NCI-H1417 treated with DMSO at 0.1 percent for 48 hours (cell line): ENCODE data around the gene MUC5AC.
"Not testable (repeated sequence)": the region's sequence is repeated elsewhere in the genome, so short reads cannot be mapped to it uniquely, and the experiment has no call there.

Experiments used
- DNase-seq: peaks from one replicate; lab custom pipeline; 2025; lab: John Stamatoyannopoulos, UW

MUC5AC gene

DNA sequence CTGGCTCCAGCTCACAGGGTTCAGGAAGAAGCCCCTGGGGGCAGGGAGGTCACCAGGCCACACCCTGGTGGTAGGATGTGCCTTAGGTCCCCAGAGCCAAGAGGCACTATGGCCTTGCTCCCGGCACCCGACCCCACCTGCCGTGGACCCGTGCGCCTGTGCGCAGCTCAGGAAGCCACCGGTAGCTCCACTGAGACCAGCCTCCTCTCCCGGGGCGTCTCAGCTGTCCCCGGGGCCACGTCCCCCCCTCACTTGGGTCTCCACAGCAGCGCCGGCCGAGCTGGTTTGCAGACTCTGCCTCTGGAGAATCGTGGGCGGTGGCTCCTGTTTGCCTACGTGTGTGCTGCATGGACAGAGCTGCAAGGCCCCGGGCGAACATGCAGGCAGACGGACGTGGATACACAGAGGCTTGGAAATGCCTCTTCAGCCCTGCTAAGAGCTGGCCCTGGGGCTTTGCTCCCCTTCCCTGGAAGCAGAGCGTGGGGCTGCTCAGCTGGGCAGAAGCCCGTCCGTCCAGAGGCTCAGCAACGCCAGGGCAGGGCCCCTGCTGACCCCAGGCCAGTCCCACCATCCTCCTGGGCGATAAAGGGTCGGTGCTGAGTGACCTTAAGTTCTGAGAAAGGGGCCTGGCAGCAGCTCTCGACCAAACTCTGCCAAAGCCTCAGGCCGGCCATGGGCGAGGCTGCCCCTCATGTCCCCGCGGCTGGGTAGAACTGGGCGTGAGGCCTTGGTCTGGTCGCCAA is 49.8 kb downstream of the MUC5AC start:
- no peak for DNase-seq

DNA sequence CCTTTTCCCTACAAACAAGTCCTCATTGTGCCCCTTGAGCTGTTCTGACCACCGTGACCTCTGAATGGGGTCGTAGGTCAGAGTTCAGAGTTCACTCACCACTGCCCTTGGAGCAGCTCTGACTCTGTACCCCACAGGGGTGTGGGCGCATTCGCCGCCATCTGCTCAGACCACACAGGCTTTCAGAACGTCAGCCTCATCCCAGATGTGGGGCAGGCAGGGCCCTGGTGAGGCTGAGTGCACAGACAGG is 50.3 kb downstream of the MUC5AC start:
- no peak for DNase-seq

DNA sequence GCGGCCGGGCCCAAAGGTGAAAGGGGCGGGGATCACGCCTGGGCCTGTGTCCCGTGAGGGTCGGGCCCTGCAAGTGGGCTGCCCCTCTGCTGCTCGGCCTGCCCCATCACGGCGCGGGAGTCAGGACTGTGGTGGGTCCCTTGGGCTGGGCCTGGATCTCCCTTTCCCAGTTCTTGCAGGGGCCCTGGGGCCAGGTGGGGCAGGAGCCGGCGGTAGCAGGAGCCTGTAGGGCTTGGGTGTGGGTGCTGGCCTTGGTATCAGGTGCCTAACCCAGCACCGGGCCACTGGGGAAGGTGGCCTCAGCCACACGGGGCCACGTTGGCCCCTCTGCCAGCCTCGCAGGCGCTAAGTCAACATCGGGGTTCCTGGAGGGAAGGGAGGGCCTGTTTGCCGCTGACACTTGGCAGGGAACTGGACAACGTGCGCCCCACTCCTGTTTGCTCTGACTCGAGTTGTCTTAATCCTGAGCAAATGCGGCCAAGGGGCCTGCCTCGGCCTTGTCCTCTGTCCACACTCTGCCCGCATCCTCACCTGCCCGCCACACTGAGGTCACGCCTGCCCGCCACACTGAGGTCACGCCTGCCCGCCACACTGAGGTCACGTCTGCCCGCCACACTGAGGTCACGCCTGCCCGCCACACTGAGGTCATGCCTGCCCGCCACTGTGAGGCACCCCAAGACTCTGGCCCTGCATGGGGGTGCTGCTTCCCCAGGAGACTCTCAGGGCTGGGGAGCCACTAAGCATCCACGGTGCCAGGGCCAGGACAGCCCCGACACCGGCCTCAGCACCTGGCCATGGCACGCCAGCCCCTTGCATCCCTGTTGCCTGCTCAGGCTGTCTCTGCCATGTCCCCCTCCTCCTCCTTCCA is 50.9 kb downstream of the MUC5AC start:
- no peak for DNase-seq

DNA sequence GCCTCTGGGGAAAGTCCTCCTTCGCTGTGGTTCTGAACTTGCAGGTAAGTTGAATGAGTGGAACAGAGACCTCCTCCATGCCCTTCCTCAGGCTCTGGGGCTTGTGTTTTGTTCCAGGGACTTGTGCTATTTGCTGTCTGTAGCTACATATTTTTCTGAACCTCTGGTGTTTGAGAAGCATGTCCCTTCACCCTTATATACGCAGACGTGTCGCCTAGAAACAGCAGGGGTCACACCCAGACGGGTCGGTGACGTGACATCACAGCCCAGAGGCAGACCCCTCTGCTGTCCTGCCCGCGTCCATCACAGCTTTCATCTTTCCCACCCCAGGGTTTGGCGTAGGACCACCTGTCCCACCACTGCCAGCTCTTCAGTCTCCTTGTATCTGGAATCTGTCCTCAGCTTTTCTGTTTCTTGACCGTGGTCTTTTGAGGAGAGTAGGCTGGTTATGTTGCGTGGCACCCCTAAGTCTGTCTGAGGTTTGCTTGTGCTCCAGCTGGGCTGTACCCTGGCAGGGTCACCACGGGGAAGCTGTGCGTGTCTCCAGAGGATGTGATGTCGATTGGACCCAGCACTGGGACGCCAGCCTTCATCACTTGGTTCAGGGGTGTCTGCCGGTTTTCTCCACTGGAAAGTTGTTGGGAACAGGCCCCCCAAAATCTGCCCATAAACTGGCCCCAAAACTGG is 51.8 kb downstream of the MUC5AC start:
- no peak for DNase-seq

DNA sequence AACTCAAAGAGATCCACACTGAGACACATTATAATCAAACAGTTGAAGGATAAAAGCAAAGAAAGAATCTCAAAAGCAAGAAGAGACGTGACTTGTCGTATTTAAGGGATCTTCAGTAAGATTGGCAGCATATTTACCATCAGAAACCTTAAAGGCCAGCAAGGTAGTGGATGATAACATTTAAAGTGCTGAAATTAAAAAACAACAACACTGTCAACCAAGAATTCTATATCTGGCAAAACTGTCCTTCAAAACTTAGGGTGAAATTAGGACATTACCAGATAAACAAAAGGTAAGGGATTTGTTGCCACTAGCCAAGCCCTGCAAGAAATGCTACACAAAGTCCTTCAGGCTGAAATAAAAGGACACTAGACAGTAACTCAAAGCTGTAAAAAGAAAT is 54.1 kb downstream of the MUC5AC start:
- DNase-seq = no peak

DNA sequence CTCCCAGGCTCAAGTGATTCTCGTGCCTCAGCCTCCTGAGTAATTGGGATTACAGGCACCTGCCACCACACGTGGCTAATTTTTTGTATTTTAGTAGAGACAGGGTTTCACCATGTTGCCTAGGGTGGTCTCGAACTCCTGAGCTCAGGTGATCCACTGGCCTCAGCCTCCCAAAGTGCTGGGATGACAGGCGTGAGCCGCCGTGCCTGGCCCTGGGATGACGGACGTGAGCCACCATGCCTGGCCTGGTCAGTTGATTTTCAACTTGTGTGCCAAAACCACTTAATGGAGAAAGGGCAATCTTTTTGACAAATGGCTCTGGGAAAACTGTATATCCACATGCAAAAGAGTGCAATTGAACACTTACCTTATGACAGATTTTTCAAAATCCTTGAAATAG is 58.1 kb downstream of the MUC5AC start:
- DNase-seq = not testable (repeated sequence)

DNA sequence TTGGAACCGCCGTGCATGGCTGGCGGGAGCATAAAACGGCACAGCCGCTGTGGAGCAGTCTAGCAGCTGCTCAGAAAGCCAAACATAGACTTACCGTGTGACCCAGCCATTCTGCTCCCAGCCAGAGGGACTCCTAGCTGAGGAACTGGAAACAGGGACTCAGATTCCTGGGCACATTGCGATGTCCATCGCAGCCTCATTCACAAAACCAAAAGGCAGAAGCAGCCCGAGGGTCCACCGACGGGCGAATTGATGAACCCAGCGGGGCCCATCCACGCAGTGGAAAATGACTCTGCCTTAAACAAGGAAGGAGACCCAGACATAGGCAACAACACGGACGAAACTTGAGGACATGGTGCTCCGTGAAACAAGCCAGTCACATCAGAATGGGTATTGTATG is 59.4 kb downstream of the MUC5AC start:
- DNase-seq = no peak

DNA sequence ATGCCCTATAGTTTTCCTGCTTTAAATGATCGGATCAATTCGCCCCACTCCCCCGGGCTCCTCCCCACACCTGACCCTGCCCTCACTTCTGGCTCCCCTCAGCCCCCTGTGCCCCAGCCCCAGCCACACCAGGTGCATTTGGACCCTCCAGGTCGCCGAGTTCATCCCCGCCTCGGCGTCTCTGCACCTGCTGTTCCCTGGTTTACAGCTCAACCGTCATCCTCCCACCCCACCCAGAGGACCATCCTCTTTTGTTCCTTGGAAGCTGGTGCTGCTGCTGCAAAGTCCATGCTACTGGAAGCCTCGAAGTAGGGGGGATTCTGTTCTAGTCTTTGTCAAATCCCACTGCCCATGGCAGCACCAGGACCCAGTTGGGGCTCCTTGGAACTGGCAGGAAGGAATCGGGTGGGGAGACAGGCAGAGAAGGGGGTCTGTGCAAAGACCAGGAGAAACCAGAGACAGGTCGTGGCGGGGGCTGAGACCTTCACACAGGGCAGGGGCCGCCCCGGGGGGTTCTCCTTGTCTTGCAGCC is 60.6 kb downstream of the MUC5AC start:
- no peak for DNase-seq

DNA sequence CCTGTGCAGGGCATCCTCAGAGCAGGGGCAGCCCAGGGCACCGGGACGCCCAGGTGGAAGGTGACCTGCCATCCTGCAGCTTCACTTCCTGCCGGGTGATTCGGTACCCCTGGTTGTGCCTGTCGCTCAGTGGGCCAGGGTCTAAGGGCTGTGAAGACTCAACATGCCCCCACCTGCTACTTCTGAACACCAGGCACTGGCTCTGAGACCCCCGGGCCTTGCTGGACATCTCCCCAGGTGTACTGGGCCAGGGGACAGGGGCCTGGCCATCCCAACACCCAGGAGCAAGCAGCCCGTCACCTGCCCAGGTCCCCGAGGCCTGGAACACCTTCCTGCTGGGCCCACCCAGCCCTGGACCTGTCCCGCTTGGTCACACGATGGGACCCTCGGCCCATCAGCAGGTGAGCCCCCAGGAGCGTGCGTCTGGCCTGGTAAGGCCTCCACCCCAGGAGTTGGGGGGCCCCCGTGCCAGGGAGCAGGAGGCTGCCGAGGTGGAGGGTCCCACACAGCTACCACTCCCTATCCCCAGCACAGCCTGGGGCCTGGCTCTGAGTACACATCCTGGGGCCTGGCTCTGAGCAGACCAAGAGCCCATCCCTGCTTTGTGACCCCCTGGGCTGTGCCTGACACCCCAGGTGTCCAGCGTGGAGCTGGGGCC is 61.2 kb downstream of the MUC5AC start:
- DNase-seq = no peak

DNA sequence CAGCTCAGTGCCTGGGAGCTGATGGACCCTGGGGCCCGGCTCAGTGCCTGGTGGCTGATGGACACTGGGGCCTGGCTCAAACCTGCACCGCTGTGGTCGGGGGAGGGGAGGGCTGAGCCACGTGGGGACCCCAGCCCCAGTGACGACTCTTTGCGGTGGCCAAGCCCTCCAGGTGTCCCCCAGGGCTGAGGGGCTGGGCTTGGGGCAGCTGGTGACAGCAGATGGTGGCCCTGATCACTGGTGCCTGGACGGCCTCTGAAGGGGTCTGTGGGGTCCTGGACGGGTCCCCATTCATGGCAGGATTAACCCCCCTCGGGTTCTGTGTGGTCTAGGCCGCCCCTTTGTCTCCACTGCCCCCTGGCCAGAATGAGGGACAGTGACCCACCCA is 61.7 kb downstream of the MUC5AC start:
- DNase-seq = no peak

DNA sequence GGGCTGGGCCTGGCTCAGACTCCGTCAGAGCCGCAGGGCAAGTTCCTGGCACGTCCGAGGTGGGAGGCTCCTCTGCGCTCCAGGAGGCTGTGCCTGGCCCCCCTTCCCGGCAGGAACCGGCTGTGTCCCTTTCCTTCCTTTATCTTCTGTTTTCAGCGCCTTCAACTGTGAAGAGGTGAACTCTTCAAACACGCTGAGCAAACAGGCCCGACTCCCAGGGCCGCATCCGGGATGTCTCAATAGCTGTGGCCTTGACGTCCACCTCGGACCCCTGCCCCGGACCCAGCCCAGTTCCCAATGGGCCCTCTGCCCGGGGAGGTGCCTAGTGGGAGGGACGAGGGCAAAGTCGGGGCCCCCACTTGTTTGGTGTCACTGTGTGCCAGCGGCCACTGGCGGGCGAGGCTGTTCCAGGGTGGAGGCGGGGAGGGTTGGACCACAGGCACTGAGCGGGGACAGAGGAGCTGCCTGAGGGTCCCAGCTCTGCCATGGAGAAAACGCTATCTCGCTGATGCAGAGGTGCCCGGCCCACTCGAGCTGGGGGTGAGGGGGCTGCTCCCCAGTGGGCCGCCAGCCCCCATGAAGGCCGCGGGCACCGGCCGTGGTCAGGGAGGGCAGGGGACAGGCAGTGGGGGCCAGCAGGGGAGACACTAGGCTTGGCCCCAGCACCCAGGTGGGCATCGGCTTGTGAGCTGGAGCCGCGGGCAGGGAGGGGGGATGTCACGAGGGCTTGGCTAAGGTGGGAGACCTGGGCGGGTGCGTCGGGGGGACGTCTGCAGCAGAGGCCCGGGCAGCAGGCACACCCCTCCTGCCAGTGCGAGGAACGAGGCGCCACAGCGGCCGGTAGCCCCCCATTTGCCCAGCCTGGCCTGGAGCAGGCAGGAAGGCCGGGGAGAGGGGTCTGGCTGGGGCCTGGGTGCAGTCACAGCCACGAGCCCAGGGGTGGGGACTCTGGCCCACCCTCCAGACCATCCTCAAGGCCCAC is 62.4 kb downstream of the MUC5AC start:
- DNase-seq = no peak

DNA sequence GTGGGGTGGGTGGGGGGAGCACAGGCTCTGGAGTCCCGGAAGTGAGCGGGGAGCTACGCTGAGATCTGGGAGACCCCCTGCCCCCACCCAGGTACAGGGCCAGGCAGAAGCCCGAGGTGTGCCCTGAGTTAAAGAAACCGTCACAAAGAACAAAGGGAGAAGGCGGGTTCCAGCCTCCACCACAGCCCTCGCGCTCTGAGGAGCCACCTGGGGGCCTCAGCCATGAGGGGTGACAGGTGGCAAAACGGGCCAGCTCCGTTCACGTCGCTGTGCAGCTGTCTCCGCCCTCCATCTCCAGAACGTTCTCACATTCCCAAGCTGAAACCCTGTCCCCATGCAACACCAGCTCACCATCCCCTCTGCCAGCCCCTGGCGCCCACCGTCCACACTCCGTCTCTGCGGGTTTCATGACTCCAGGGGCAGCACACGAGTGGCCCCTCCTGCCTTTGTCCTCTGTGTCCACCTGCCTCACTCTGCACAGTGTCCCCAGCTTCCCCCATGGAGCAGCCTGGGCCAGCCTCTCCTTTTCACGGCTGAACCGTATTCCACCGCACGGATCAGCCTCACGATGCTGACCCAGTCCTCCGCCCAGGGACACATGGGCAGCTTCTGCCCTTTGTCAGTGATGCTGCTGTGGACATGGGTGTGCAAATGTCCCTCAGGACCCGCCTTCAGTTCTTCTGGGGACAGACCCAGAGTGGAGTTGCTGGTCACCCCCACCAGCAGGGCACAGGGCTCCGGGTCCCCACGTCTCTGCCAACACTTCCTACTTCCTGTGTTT is 63.4 kb downstream of the MUC5AC start:
- no peak for DNase-seq

DNA sequence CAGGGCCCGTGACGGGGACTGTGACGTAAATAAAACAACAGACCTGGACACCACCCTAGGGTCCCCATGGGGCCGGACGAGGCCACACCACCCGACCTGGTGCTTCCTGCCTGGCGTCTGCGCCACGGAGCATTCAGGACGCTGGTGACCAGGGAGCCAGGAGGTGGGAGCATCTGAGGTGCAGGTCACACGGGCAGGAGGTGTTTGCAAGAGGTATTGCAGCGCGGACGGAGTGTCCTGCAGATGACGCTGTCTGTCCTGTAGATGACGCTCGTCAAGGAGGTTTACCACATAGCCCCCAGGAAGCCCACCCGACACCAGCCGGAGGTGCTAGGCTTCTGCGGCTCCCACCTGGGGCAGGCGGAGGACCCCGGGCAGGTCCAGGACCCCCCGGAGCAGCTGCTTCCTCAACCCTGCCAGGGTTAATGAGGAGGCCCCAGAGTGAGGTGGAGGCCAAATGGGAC is 64.1 kb downstream of the MUC5AC start:
- no peak for DNase-seq

DNA sequence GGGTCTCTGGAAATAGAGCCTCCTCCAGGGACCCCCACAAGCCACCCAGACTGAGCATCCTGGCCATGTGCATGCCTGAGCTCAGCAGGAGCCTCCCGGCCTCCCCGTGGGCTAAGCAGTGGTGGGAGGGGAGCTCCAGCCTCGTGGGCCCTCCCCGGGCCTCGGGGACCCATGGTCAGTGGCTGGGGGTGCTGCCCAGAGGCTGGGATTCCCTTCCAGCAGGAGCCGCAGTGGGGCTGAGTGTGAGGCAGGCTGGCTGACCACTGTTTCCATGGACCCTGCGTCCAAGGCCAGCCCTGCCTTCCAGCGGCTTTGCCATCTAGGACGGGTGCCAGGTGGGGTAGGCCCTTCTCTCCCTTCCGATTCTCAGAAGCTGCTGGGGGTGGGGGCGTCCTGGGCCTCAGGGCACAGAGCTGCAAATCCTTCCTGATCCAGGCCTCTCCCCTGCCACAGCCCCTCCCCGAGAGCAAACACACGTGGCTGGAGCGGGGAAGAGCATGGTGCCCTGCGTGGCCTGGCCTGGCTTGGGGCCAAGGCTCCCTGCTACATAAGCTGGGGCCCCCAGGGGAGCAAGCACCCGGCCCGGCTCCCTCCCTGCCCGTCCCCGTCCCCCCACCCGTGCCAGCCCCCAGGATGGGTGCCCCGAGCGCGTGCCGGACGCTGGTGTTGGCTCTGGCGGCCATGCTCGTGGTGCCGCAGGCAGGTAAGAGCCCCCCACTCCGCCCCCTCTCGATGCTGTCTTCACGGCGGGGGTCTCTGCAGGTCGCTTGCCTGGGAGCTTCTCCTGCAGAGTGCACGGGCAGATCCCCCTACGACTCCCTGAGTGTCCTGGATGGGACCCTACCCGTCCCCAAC is 65.0 kb downstream of the MUC5AC start, which contains the start of gene MUC5B:
Gene MUC5B (plus strand): TSS at position 576 of the 855 bp plus-strand sequence. CDS start 58 bp downstream, at position 634.
- DNase-seq = no peak

DNA sequence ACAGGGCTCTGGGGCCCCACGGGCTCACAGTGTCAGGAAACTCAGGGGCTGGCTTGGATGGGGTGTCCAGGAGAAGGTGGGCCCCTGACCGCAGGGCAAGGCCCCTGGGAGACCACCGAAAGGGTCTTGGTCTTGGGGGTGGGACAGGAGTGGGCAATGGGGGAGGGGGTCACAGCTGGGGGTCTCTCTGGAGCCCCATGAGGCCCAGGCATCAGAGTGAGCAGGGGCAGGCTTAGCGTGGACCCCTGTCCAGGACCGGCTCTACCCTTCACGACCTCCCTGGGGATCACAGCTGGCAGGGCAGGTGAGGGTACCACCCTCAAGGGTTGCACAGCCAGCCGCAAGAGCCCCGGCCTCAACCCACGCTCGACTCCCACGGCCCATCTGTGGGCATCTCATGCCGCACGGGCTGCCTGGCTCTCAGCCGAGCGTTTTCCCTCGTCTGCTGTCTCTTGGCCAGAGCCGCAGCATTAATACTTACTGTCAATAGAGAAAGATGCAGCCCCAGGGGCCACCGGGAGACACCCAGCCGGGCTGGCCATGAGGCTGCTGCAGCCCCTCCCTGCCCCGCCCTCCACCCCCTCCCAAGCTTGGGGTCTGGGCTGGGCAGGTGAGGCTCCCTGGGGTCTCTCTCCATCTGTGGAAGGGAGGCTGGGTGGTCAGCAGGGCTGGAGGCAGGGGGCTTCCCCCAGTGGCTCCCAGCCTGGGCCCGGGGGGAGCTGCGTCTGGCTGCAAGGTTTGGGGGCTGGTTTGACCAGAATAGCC is 65.8 kb downstream of the MUC5AC start:
- DNase-seq = no peak

DNA sequence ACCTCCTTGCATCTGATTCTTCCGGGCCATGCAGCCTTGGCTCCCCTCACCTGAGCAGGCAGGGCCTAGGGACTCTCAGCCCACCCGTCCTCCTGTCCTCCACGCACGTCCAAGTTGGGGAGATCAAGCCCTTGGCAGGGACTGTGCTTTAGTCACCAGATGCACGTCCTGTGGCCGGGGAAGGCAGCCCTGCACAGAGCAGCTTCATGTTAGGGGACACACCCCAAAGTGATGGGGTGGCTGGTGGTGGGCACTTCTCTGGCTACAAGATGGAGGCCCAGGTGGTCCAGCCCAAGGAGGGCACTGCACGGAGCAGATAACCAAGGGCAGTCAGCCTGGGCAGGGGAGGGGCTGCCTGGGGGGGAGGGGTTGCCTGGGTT is 66.3 kb downstream of the MUC5AC start:
- no peak for DNase-seq

DNA sequence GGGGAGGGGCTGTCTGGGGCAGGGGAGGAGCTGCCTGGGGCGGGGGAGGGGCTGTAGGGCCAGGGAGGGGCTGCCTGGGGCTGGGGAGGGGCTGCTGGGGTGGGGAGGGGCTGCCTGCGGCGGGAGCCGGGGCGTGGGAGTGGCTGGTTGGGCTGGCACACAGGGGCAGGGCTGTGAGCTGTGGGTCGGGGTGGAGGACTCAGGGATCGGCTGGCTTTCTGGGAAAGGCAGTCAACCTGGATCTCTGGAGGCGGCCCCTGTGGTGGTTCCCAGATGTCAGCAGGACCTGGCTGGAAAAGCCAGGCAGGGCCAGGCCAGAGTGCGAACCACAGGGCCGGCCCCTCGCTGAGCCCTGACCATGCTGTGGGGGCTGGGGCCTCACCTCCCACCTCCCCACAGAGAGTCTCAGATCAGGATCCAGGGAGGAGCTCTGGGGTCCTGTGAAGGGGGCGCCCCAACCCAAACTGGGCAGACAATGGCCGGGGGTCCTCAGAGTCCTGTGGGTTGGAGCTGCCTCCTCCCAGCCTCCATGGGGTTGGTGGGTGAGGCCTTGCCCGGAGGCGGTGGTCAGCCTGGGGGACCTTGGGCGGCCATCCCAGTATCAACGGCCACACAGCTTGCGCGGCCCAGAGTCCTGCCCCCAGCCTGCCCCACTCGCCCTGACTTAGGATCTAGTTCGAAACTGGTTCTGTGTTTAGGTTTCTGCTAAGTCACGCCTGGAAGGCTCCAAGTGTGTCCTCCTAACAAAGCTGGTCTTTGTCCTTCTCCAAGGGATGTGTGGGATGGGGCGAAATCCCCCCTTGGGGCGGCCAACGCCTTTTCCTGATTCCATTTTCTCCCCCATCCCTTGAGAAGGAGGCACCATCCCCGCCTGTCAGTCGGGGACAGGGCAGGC is 67.0 kb downstream of the MUC5AC start:
- DNase-seq = no peak
